ENCODE measurements around the gene SCN4B.

Gene SCN4B

DNA sequence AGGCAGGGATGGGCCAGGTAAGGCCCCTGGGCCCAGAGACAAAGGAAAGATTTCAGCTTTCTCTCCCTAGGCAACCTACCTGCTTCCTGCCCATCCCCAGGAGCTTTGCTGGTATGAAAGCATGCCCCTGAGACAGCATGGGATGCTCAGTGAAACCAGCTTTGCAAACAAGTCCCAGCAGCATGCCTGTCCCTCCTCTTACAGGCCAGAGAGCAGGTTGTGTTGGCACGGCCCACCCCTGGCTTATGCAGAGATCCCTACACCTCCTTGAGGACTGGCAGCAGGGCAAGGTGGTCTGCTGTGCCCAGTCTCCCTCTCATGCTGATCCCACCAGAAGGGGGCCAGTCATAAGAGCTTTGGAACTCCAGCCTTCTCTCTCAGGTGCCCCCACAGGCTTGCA lies 3.1 kb downstream of the SCN4B start:
- no peak for DNase-seq

DNA sequence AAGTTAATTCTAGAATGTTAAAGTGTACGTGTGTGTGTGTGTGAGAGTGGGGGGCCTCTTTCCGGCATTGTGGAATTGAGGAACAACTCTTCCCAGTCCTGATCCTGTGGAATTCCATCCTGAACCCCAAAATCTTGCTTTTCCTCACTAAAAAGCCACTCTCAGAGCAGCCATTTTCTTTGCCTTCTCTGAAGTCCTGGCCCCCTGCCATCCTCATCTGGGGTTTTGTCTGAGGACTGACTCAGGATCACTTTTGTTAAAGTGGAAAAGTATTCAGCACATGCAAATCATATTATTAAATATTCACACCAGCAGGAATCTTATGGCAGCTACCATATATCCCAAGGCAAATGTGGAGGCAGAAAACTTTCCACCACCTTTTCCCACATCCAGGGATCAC lies 3.8 kb downstream of the SCN4B start:
- no peak for DNase-seq

DNA sequence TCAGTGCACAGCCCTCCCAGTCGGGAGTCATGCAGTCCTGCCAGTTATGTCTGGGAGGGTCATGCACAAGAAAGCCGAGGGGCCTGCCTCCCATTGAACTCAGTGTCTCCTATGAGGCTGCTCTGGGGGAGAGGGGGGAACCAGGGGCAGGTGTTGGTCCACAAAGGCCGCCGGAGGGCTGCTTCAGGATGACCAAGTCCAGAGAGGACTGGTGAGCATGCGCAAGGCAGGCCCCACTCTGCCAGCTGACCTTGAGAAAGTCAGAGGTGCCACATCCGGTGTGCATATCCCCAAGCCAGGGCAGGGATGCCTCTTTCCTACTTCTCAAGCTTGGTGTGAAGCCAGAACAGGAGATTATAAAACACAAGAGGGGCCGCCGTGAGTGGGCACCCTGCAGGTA lies 4.4 kb downstream of the SCN4B start:
- no peak for DNase-seq

DNA sequence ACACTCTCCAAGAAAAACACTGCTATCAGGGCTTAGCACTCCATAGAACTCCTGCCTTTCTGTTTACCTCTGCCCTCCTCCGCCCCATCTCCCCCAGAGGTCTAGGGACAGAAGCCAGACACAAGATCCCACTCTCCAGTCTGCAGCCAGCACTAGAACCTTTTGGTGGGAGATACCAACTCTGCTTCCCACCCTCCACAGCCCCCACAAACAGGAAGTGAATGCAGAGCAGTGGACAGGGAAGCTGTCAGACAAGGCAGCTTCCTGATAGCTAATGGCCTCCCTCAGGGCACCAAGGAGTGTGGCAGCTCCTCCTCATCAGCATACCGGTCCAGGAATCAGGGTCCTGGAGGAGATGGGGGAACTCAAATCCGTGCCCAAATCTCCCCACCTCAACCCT lies 5.1 kb downstream of the SCN4B start:
- DNase-seq, result no peak

DNA sequence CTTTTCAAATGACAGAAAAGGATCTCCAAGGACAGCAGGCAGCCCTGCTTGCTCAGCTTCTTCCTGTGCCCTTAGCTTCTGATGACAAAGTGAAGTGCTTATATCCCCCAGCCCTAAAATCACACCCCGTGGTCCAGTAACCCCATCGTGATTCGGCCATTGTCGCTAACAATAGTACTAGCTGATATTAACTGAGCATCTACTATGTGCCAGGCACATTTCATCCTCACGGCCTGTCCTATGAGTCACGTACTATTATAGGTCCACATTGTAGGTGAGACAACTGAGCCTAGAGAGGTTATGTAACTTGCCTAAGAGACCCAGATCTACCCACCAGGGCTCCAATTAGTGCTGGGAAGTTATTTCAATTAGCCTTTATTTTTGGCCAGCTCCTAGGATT lies 6.1 kb downstream of the SCN4B start:
- DNase-seq, result no peak

DNA sequence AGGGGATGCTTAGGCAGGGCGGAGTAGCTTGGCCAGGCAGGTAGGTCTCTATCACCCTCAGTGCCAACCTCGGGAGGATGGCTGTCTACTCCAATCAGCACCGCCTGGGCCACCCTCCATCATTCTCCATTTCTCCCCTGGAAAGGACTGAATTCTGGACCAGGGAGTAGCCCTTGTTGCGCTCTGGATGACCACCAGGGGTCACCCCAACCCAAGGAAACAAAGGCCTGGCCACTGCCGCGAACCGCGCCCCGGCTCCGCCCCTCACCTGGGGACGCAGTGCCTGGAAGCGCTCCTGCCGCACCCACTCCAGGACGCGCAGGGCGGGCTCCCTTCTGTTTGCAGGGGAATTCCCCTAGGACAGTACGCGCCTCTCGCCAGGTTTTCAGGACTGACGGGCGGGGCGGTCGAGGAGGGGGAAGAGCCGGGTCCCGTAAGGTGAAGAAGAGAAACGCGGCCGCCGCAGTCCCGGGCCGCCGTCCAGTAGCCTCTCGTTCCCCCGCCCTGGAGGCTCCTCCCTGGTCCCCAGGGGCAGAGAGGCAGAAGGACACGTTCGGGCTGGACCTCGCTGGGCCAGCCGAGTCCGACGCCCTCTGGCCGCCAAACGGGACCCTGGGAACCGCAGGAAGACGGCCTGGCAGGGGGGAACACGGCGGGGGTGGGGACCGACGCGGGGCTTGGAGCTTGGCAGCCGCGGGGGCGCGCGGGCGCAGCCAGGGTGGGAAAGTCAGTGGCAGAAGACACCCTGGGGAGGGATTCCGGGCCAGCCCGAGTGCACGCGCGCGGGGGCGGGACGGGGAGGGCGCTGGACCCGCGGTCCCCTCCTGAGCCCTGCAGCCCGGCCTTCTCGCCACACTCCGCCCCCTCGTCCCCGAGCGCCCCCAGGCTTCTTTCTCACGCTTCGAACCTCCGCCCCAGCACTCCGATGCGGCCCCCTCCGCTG lies 7.1 kb downstream of the SCN4B start:
- peak; percentile 79 for DNase-seq

DNA sequence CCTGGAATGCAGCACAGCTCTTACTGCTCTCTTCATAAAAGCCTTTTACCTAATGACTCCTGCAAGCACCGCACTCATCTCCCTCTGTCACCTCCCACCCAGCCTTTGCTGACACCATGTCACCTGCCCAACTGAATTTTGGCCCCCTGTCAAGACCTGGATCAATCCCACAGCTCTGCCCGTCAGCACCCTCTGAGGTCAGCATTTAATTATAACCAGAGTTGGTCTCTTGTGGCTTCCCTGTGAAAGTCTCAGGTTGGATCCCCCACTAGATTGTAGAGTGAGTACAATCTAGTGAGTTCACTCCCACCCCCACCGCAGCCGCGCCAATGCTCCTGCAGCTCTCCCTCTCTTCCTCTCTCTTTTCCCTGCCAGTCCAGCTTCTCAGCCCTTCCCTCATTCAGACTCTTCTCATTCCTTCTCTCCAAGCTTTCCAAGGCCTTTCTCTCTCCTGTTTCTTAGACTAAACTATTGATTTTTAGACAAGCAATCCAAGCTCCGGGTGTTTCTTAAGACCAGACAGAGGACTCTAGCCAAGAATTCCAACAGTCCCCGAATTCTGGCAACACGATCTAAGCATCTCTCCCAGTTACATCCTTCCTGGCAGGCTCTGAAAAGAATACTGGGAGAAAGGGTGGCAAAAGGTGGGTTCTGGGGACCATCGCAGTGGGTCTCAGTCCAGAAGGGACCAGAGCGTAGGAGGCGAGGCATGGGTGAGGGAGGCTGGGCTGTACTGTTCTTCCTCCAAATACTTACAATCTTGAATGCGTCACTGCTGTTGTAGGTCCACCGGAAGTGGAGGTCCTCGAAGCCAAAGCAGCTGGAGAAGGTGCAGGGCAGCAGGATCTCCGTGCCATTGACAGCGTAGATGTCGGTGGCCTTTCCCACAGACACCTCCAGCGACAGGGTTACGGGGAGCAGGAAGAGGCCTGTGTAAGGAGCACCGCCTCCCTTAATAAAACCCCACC lies 8.0 kb downstream of the SCN4B start:
- DNase-seq, result no peak

DNA sequence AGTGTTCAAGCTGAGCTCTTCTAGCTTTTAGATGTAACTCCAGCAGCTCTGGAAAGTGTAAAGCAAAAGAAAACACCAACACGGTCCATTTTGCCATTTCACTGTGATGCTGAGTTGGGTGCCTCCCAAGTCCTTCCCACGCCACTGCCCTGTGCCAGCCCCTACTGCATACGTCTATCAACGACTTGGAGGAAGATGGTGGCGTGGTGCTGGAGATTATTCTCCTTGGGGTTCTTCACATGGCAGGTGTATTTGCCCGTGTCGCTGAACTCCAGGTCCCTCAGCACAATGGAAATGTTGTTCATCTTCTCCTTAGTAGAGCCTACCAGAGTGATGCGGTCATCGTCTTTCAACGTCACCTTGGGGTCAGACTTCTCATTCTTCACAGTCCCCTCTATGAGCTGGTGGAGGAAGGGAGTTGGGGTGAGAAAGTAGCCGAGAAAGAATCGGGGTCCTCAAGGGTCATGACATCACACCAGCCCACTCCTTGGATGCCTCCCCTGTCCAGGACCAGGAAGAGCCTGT lies 8.9 kb downstream of the SCN4B start:
- DNase-seq, result no peak

DNA sequence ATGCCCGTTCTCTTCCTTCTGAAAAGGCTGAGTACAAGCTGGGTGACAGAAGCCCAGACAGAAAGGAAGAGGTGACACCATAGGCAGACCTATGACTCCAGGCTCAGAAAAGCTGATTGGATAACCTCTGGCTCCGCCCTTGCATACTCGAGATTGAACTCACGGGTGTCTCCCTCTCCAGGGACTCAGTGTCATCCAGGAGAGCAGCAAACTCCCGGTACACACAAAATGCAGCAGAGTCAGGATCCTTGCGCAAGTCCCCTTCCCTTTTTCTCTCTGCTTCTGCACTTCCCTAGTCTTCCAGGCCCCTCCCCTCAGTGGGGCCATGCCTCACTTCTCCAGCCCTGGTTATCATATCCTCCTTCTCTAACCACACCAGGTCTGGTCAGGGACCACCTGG lies 9.8 kb downstream of the SCN4B start:
- no peak for DNase-seq

DNA sequence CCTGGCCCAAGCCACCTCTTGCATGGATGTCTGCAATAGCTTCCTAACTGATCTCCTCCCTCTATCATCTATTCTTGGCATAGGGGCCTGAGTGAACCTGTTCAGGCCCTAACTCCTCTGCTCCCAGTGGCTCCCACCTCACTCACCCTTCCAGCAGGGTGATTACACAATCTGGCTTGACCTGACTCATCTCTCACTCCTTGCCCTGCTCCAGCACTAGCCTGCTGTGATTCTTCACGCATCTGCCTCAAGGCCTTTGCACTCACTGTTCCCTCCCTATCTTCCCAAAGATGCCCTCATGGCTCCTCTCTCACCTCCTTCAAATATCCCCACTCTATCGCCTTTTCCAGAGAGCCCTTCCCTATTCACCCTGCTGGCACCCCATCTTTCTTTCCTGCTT lies 10.5 kb downstream of the SCN4B start:
- no peak for DNase-seq

DNA sequence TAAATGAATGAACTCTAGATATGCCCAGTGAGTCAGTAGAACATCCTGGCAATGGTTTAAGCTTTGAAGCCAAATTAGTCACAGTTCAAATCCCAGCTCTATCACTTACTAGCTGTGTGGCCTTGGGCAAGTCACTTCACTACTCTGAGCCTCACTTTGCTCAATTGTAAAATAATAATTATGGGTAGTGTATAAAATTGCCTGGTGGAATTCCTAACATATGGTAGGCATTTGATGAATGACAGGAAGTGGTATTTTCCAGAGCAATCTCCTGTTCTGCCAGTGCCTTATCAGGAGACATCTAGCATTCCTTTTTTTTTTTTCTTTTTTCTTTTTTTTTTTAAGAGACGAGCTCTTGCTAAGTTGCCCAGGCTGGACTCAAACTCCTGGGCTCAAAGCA lies 13.0 kb downstream of the SCN4B start:
- no peak for DNase-seq

DNA sequence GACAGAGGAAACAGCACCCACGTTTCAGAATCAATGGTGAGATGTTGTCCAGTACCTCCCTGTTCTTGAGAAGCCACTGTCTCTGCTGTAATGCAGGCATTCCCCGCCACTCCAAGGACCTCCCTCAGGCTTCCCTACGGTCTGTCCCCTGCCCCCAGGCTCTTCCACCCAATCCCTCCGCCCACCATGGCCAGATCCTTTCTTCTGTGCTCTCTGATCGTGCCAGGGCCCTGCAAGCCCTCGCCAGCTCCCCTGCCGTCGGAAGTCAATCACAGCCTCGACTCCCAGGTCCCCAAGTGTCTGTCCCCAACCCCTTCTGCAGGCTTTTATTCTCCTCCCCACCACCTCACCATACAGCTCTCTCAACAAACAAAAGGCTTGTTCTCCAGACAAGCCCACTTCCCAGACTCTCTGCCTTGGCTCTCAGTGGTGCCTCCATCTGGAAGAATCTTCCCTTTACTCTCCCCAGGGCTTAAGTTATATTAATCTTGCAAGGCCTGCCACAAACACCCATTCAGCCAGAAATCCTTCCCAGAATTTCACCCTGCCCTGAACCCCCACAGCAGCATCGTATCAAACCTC lies 13.7 kb downstream of the SCN4B start:
- DNase-seq, result no peak

DNA sequence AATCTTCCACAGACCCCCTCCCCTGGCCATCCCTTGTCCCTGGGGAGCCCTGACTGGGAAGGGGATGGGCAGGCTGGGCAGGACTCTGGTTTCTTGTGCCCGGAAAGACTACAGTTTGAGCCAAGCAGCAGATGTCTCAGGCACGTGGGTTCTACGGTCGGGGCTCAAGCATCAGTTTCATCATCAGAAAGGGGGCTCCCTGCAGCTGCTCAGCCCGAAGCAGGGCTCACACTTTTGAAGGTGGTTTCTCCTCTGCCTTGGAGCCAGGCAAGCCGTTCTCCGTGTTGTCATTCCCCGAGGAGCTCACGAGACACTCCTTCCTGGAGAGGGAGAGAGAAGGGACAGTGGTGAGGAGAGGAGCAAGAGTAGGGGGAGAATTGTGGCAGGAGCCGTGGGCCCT lies 15.8 kb downstream of the SCN4B start:
- DNase-seq, result no peak

DNA sequence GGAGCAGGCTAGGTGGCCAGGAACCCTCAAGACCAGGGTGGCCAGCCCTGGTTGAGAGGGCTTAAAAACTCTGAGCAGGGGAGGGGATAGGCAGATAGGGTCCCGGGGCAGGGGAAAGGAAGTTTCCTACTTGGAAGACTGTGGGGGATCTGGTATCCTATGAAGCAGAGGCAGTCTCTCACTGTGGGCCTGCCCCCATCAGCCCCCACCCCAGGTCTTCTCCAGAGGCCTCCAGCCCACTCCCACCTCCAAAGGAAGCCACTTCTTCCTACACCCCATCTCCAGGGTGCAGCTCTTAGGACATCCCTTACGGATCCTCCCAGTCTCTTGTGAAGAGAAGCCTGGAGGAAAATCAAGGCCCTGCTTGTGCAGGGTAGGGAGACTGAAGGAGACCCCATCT lies 16.3 kb downstream of the SCN4B start:
- DNase-seq, result no peak

DNA sequence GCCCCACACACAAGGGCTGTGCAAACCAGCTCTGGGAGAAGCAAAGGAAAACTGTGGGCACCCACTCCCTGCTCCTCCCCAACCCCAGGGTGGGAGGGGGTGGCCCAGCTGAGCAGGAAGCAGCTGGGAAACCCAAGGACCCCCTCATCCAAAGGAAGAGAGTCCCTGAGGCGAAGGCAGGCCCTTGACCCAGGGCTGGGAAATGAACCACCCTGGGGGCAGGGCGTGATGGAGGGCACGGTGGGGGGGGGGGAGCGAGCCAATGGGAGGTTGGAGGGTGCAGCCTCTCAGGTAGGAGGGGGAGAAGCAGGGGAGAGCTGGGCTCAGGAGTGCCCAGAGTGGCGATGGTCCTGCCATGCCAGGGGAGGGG lies 16.8 kb downstream of the SCN4B start:
- DNase-seq, result no peak

DNA sequence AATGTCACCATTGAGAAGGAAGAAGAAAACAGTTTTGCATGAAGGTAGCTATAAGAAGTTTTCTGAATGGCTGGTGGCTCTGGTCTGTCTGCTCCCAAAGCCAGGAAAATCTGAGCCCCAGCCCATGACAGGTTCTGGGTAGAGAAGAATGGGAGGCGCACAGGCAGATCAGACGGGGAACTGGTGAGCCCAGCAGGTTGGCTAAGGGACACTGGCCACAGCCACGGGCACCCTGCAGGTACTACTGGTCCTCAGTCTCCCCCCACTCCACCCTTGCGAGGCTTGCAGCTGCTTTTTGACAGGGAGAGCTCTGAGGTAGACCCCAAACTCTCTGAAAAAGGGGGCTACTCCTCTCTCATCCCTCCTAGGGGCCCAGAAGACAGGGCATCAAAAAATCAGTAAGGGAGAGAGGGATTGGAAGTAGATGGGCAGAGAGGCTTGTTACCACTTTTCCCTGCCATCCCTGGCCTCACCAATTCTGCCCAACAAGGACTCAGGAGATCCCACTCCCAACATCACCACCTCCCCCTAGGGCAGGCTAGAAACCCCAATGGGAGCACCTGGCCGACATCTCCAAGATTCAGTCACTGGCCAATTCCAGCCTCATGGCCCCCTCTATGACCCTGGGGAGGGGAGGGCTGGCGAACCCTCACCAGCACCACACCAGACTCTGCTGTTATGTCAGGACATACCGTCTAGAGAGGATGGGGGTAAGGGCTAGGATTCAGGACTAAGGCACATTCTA lies 17.4 kb downstream of the SCN4B start:
- DNase-seq, result no peak

DNA sequence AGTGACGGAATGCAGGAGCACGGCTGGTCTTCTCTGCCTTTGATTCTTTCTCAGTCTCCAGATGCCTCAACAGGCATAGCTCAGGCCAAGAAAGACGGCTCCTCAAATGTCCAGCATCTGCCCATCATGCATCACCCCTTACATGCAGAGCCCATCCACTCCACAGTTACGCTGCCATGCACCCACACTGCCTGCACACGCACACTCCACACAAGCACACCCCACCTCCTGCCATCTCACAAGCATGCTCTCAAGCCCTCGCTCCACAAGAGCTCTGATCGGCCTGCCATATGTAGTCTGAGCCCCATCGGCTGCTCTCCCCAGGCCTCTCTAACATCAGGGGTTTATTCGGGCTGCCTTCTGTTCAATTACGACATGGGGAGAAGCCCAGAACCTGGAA lies 18.8 kb downstream of the SCN4B start:
- DNase-seq, result no peak

DNA sequence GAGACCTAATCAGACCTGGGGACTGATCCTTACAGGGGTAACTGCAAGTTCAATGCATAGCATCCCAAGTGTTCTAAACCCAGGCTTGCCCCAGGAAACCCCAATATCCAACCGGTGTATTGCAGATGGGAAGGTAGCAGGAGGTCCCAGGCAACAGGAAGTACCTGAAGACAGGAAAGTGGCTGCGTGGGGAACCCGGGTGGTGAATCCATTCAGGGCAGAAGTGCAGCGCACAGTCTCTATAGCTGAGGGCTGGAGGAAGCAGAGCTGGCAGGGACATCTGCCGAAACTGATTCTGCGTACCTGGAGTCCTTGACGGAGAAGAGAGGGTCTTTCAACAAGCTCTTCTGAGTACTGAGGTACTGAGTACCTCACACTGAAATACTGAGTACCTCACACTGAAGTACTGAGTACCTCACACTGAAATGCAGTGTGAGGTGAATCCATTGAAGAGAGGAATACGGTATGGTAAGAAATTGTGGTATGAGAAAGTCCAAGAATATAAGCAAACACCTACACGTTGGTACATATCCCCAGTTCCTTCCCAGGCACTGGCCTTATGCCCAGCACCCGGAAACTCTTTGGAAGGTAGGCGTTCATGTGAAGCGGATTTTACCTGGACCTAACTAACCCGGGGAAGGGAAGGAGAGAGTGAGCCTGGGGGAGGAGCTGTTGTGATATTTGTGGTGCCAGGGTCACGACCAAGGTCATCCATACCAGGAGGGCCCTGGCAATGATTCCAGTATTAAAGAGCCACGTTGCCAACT lies 20.1 kb downstream of the SCN4B start:
- no peak for DNase-seq

DNA sequence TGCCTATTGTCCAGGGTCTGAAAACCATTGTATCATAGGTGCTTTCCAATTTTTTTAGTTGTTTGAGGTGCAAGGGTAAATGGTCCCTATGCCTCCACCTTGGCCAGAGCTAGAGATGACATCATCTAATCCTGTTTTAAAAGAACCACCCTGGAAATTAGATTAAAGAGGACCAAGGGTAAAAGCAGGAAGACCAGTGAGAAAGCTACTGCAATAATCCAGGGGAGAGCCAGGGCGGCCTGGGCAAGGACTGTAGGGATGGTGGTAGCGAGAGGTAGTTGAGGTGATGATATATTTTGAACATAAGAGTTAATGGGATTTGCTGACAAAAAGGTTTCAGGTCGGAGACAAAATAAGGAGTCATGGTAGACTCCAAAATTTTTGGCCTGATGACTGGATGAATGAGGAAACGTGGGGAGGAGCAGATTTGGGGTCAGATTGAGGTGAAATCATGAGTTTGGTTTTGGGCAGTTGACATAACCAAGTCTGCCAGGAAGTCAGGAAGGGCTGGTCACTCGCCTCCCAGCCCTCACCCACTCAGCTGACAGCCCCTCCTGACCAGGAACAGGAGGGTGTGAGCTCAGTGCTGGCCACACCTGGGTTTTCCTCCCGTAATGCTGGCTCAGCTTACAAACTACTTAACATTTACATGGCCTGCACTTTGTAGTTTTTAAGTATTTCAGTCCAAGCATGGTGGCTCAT lies 23.0 kb downstream of the SCN4B start:
- no peak for DNase-seq

DNA sequence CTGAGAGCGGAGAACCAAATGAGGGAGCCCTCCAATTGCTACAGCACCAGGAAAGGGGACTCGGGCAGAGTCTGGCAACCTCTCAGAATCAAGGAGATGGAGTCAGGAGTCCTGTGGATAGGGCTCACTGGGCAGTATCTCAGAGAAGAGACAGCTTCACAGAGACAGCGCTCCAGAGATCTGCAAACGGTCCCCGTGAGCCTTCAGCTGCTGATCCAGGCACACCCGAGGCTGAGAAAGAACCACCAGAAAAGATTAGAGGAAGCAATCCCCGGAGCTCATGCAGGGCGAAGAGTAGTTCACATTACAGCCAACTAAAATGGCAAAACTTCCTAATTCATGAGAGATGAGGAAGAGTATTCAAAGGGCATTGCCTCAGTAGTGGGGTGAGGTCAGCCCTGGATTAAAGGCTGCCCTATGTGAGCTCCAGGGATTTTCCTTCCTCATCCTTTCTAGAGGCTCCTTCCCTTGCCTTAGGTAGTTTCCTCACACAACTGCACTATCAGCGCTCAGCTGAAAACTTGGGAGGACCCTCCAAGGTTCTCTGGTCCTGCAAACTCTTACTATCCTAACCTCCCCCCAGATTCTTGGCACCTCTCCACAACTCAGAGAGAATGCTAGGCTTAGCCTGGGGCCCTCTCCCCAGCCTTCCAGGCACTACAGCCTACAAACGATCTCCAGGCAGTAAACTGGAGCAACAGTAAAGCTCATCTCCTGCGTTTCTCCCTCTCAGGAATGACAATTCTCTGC lies 23.7 kb downstream of the SCN4B start:
- no peak for DNase-seq

Measured in activated T-cell treated with anti-CD3 and anti-CD28 coated beads for 4 hours (primary cell).